ACC112 (cell line): Measurements from ENCODE around the gene YPEL4.
A peak's percentile ranks its signal among the peaks of the same experiment; 100 is the strongest.

Source experiments
- H2AFZ ChIP-seq: fragments of 200-600 bp; sonication (generic); one replicate; pipeline ENCODE4 v1.6.0; 2017; ENCODE audit warnings: antibody characterized with exemption, low read length; ENCODE audit not compliant: unreplicated experiment
- H3K27ac ChIP-seq: fragments of 200-600 bp; sonication (generic); 2 replicates; pipeline ENCODE4 v1.5.1; 2014; ENCODE audit warnings: low read depth, mild to moderate bottlenecking, antibody characterized with exemption, low read length, moderate library complexity
- H3K27me3 ChIP-seq: fragments of 200-600 bp; sonication (generic); 2 replicates; pipeline ENCODE4 v1.6.1; 2014; ENCODE audit warnings: mild to moderate bottlenecking, antibody characterized with exemption, low read length, moderate library complexity, mixed read lengths; ENCODE audit not compliant: insufficient read depth
- H3K36me3 ChIP-seq: fragments of 200-600 bp; sonication (generic); 2 replicates; pipeline ENCODE4 v1.6.1; 2016; ENCODE audit warnings: mild to moderate bottlenecking, antibody characterized with exemption, low read length, moderate library complexity, mixed read lengths; ENCODE audit not compliant: insufficient read depth
- H3K4me1 ChIP-seq: fragments of 200-600 bp; sonication (generic); one replicate; pipeline ENCODE4 v1.6.1; 2016; ENCODE audit warnings: low read length, mixed read lengths; ENCODE audit not compliant: insufficient read depth, unreplicated experiment, control insufficient read depth
- H3K4me3 ChIP-seq: fragments of 200-600 bp; sonication (generic); 2 replicates; pipeline ENCODE4 v1.5.1; 2014; ENCODE audit warnings: mild to moderate bottlenecking, low read depth, low read length
- H3K79me2 ChIP-seq: fragments of 200-600 bp; sonication (generic); one replicate; pipeline ENCODE4 v1.6.0; 2016; ENCODE audit warnings: low read length; ENCODE audit not compliant: control insufficient read depth, unreplicated experiment, insufficient read depth

YPEL4 gene

GRCh38 chr11:57643802-57644201 is 5.9 kb downstream of the YPEL4 start:
- peaks cover 30% of the 10 kb centered on the region for H3K79me2 ChIP-seq
- H2AFZ ChIP-seq: no peak overlapping the region
- H3K4me3 ChIP-seq: no peak overlapping the region
- H3K27me3 ChIP-seq: peaks cover 5% of the 10 kb centered on the region; the same call in 1 of the 2 replicates
- no peaks in the 10 kb centered on the region for H3K36me3 ChIP-seq
- peaks cover 78% of the 10 kb centered on the region for H3K4me1 ChIP-seq
- no peak overlapping the region for H3K27ac ChIP-seq

DNA sequence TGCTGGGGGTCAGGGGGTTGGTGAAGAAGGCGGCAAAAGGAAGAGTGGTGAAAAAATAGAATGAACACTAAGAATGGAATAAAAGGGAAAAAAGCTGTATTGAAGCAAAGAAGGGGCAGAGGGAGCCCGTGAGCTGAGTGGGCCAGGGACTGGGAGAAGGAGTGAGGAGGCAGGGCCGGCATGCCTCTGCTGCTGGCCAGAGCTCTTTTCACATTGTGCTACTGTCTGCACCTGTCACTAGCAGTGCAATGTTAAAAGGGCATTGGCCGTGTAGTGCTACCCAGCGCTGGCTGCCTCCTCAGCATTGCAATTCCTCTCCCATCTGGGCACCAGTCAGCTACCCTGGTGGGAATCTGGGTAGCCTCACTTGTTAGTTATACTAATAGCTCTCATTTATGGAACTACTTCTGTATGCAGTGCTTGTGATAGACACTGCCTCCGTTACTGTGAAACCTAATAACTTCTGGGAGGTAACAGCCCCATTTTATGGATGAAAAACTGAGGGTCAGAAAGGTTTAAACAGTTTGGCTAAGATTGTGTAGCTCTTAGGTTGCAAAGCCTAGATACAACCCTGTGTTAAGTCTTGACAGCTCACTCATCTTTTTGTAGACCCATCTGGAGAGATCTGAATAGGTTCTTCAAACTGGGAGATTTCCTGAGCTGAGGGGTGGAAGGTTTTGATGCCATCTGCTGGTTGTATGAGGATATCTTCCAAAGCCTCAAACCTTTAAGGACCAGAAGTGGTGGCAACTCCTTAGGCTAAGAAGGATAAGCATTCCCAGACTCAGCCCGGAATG is 8.5 kb downstream of the YPEL4 start:
- peaks cover 58% of the 10 kb centered on the region for H3K4me1 ChIP-seq
- no peak overlapping the region for H2AFZ ChIP-seq
- peak overlapping the region; percentile 93; the same call in 1 of the 2 replicates for H3K4me3 ChIP-seq
- no peak overlapping the region for H3K27ac ChIP-seq
- no peaks in the 10 kb centered on the region for H3K27me3 ChIP-seq
- peaks cover 36% of the 10 kb centered on the region for H3K79me2 ChIP-seq
- H3K36me3 ChIP-seq: no peaks in the 10 kb centered on the region

- H3K79me2 ChIP-seq: peaks cover 36% of the 10 kb centered on the region
- H3K27me3 ChIP-seq: no peaks in the 10 kb centered on the region
- H3K27ac ChIP-seq: peak overlapping the region; percentile 70
- peaks cover 48% of the 10 kb centered on the region for H3K4me1 ChIP-seq
- H3K36me3 ChIP-seq: no peaks in the 10 kb centered on the region
- H3K4me3 ChIP-seq: peak overlapping the region; percentile 93
- no peak overlapping the region for H2AFZ ChIP-seq
Observed at GRCh38 chr11:57640068-57640800, 9.5 kb downstream of the YPEL4 start.

DNA sequence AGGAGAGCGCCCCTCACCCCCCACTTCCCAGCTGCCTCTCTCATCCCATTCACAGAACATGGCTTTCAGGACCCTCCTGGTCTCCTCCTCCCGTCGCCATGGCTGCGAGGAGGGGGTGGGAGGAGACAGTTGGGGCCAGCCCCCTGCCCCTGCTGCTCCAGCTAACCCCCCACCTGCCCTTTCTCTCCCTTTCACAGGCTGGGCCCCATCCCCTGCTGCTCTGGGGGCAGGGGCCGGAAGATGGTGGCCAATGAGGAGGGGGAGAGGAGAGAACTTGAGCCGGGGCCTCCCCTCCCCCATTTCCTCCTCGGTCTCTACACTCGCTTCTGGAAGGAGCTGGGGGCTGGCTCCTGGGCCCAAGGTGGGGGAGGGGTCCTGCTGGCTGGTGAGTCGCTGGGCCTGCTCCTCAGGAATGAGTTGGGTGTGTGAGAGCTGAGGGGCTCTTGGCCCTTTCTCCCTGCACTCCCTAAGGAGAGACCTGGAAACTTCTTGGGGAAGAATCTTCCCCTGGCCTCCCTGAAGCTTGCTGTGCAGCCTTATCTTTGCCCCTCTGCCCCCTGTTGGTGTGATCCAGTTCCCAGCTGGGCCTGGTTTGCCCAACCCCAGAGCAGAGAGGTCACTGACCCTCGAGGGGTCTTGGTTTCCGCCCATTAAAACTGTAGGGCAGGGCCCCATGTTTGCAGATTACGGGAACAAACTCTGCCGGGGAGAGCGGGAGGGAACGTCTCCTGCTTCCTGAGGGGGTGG is 10.2 kb downstream of the YPEL4 start:
- H3K4me1 ChIP-seq: peaks cover 41% of the 10 kb centered on the region
- peaks cover 36% of the 10 kb centered on the region for H3K79me2 ChIP-seq
- peak overlapping the region; percentile 93 for H3K4me3 ChIP-seq
- 0 out of 2 replicates have a peak, but pooled peaks cover 5% of the 10 kb centered on the region for H3K27me3 ChIP-seq
- no peaks in the 10 kb centered on the region for H3K36me3 ChIP-seq
- H3K27ac ChIP-seq: peak overlapping the region; percentile 70
- H2AFZ ChIP-seq: no peak overlapping the region

- Histone ChIP-seq H3K36me3 (no peaks in the 10 kb centered on the region), H3K4me1 (peaks cover 37% of the 10 kb centered on the region), H3K4me3 (peak overlapping the region; percentile 93), H3K27ac (peak overlapping the region; percentile 70), H2AFZ (no peak overlapping the region), H3K79me2 (peaks cover 36% of the 10 kb centered on the region), H3K27me3 (peaks cover 6% of the 10 kb centered on the region; the same call in 1 of the 2 replicates)
Observed at GRCh38 chr11:57638811-57639320, 10.8 kb downstream of the YPEL4 start.

DNA sequence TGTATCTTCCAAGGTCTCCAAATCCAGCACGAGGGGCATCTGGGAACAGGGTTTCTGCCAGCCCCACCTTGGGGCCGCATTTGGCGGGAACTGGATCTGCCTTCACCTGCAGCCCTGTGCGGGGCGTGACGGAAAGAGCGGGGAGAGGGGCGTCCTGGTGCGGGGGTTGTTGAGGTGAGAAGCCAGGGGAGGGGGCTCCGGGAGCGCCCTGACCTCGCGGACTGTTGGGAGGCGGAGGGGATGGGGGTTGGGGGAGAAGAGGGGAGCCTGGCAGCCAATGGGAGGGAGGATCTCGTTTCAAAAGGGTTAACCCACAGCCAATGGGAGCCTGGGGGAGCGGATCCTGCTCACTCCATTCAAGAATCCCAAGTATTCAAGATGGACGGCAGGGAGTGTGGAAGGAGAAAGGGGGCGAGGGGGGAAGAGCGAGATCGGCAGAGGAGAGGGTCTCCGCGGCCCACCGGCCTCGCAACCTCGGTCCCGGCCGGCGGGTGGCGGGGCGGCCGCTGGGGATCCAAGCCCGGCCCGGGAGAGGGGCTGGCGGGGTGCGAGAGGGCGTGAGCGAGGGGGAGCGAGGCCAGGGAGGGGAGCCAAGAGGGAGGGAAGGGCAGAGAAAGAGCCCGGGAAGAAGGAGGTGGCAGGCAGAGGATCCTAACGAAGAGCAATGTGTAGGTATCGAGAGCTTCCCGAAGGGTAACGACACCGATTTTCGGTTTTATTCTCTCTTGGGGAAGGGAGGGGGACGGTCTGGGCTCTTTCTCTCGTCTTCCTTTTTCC is 11.5 kb downstream of the YPEL4 start:
- H3K36me3 ChIP-seq: no peaks in the 10 kb centered on the region
- peaks cover 36% of the 10 kb centered on the region for H3K79me2 ChIP-seq
- H3K27me3 ChIP-seq: peaks cover 12% of the 10 kb centered on the region; the same call in 1 of the 2 replicates
- peak overlapping the region; percentile 70 for H3K27ac ChIP-seq
- H3K4me1 ChIP-seq: peaks cover 34% of the 10 kb centered on the region
- peak overlapping the region; percentile 84 for H2AFZ ChIP-seq
- peak overlapping the region; percentile 93 for H3K4me3 ChIP-seq

GRCh38 chr11:57637626-57638004 is 12.1 kb downstream of the YPEL4 start:
- Histone ChIP-seq H3K4me1 (peaks cover 31% of the 10 kb centered on the region), H3K36me3 (no peaks in the 10 kb centered on the region), H3K4me3 (peak overlapping the region; percentile 93), H3K27me3 (peaks cover 12% of the 10 kb centered on the region; the same call in 1 of the 2 replicates), H3K27ac (0 out of 2 replicates have a peak overlapping the region, but pooled peaks have one; percentile 24), H2AFZ (peak overlapping the region; percentile 84), H3K79me2 (peaks cover 36% of the 10 kb centered on the region)

- Histone ChIP-seq H2AFZ (no peak overlapping the region), H3K36me3 (no peaks in the 10 kb centered on the region), H3K4me3 (no peak overlapping the region), H3K79me2 (peaks cover 21% of the 10 kb centered on the region), H3K27ac (no peak overlapping the region), H3K27me3 (peaks cover 27% of the 10 kb centered on the region; the same call in 1 of the 2 replicates), H3K4me1 (peaks cover 9% of the 10 kb centered on the region)
Observed at GRCh38 chr11:57635246-57635645, 14.5 kb downstream of the YPEL4 start.

- H3K79me2 ChIP-seq: peaks cover 12% of the 10 kb centered on the region
- H3K27me3 ChIP-seq: peaks cover 27% of the 10 kb centered on the region; the same call in 1 of the 2 replicates
- H3K4me1 ChIP-seq: peaks cover 6% of the 10 kb centered on the region
- H3K4me3 ChIP-seq: no peak overlapping the region
- no peaks in the 10 kb centered on the region for H3K36me3 ChIP-seq
- H2AFZ ChIP-seq: no peak overlapping the region
- no peak overlapping the region for H3K27ac ChIP-seq
Observed at GRCh38 chr11:57634311-57634710, 15.4 kb downstream of the YPEL4 start.
